K562 (cell line): ENCODE results near the gene ITGA2B. TPM values are rescaled to one million over a fixed set of nuclear protein-coding genes. Genes with fewer than 3 reads are reported as not detected.

ENCODE experiments used
- BHLHE40 ChIP-seq: IDR thresholded peaks from 2 replicates; pipeline ENCODE4 v1.6.1; 2011; ENCODE audit warnings: low read length, improper control_type of control experiment
- C11orf30 ChIP-seq: fragments of 450-650 bp; IDR thresholded peaks from 2 replicates; pipeline ENCODE4 v1.6.1; 2016; ENCODE audit warnings: low read depth, mild to moderate bottlenecking
- CHAMP1 ChIP-seq: fragments of 450-650 bp; IDR thresholded peaks from 2 replicates; pipeline ENCODE4 v1.6.1; 2016; ENCODE audit warnings: mild to moderate bottlenecking
- ETS1 ChIP-seq: conservative IDR thresholded peaks from 2 replicates; pipeline ENCODE4 v1.6.1; 2011; ENCODE audit warnings: low read depth, mild to moderate bottlenecking, low read length; ENCODE audit not compliant: control insufficient read depth
- ETV1 ChIP-seq: fragments of 450-650 bp; conservative IDR thresholded peaks from 2 replicates; pipeline ENCODE4 v1.6.1; 2016; ENCODE audit warnings: missing genetic modification characterization, control low read depth, low read depth, missing compliant biosample characterization
- MAFF ChIP-seq: IDR thresholded peaks from 2 replicates; pipeline ENCODE4 v1.6.1; 2012; ENCODE audit warnings: low read length, improper control_type of control experiment
- NFRKB ChIP-seq: fragments of 450-650 bp; IDR thresholded peaks from 2 replicates; pipeline ENCODE4 v1.6.1; 2016; ENCODE audit warnings: low read depth
- PREB ChIP-seq: sonication (generic); formaldehyde crosslinking; IDR thresholded peaks from 2 replicates; pipeline ENCODE4 v1.8.1; 2023; ENCODE audit warnings: mild to moderate bottlenecking, missing genetic modification reagents
- RBM22 ChIP-seq: fragments of 200-400 bp; formaldehyde crosslinking; IDR thresholded peaks from 2 replicates; pipeline ENCODE4 v1.6.1; 2018; ENCODE audit warnings: low read length, low read depth; ENCODE audit not compliant: poor library complexity, severe bottlenecking
- TEAD2 ChIP-seq: fragments of 450-650 bp; IDR thresholded peaks from 2 replicates; pipeline ENCODE4 v1.6.1; 2016; ENCODE audit warnings: missing genetic modification characterization, control low read depth, missing compliant biosample characterization
- TRIM28 ChIP-seq: fragments of 450-650 bp; IDR thresholded peaks from 2 replicates; pipeline ENCODE4 v1.6.1; 2017
- U2AF2 ChIP-seq: fragments of 200-400 bp; formaldehyde crosslinking; optimal IDR thresholded peaks from 2 replicates; pipeline ENCODE3; 2017; ENCODE audit warnings: low read depth, mild to moderate bottlenecking, low read length
- ZBTB43 ChIP-seq: sonication (generic); formaldehyde crosslinking; IDR thresholded peaks from 2 replicates; pipeline ENCODE4 v1.8.0; 2023; ENCODE audit warnings: mild to moderate bottlenecking, missing genetic modification reagents
- ZNF12 ChIP-seq: sonication (generic); formaldehyde crosslinking; IDR thresholded peaks from 2 replicates; pipeline ENCODE4 v1.4.0; 2020; ENCODE audit warnings: mild to moderate bottlenecking, missing genetic modification reagents
- polyA plus RNA-seq, 8 experiments: library from polyadenylated mRNA; depleted of rRNA in 4 of 8; stranded (reverse) in 5 of 8; unstranded in 3 of 8; fragments of >200 nt; fragmentation: Nextera tagmentation in 2 of 8; fragmentation: Illumina TruSeq in 1 of 8; extraction: Ambion mirVana in 2 of 8; extraction: Trizol in 1 of 8; gene quantifications; 2 replicates each; pipeline versions ENCODE4 v1.2.1 to v1.2.3, GENCODE V29; 2011 to 2014; ENCODE audit warnings: inconsistent platforms in 1 of 8, missing spikeins in 1 of 8
- total RNA-seq, 7 experiments: library from RNA; depleted of rRNA in 6 of 7; stranded (reverse); fragments of >200 nt in 6 of 7; fragmentation: Illumina TruSeq in 2 of 7; extraction: Trizol in 2 of 7; gene quantifications; 2 replicates each; pipeline versions ENCODE4 v1.2.1 to v1.2.3, GENCODE V29; 2011 to 2021; ENCODE audit warnings: low replicate concordance in 1 of 7
- TF ChIP-seq, protein P1 (sequence below): fragments of 250-450 bp; sonication (Bioruptor Pico); IDR thresholded peaks from 2 replicates; pipeline ENCODE4 v1.8.0; 2021; ENCODE audit warnings: mild to moderate bottlenecking, moderate library complexity
- TF ChIP-seq, protein P2 (sequence below), 2 experiments: fragments of 450-650 bp; conservative IDR thresholded peaks; 2 replicates each; pipeline ENCODE4 v1.6.1; 2017; ENCODE audit warnings: mild to moderate bottlenecking in 2 of 2, moderate library complexity in 2 of 2

ITGA2B gene
- total and polyA plus RNA-seq, 9 of the 15 experiments (the other 6 are each of a cell fraction or from before 2014, with no cell fraction given): 1.1 to 26.4 (median 5.6) TPM

DNA sequence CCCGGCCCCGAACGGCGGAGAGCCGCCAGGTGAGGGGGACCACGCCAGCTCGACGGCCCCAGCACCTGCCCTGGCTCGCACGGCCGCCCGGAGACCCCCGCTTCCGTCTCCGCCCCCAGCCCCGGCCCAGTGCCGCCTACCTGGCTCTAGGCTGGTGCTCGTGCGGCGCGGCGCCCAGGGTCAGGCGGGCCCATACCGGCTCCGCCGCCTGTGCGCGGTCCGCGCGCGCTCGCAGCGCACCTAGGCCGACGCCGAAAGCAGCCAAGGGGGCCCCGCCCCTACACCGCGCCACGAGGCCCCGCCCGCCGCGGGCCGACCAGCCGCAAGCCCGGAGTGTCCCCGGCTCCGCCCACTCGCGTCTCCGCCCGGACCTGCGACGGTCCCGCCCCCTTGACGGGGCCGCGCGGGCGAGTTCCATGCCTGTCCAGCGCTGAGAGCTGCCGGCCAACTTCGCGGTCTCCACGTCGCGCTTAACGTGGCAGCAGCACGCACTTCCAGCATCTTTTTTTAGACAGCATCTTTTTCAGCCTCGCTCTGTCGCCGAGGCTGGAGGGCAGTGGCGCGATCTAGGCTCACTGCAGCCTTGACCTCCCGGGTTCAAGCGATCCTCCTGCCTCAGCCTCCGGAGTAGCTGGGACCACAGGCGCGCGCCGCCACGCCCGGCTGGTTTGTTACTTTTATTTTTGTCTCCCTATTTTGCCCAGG lies 64.7 kb downstream of the ITGA2B start, which contains the start of gene SLC25A39 (continued):
- TF ChIP-seq, protein P1, sequence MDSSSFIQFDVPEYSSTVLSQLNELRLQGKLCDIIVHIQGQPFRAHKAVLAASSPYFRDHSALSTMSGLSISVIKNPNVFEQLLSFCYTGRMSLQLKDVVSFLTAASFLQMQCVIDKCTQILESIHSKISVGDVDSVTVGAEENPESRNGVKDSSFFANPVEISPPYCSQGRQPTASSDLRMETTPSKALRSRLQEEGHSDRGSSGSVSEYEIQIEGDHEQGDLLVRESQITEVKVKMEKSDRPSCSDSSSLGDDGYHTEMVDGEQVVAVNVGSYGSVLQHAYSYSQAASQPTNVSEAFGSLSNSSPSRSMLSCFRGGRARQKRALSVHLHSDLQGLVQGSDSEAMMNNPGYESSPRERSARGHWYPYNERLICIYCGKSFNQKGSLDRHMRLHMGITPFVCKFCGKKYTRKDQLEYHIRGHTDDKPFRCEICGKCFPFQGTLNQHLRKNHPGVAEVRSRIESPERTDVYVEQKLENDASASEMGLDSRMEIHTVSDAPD: no peak
- TF ChIP-seq, protein P2, sequence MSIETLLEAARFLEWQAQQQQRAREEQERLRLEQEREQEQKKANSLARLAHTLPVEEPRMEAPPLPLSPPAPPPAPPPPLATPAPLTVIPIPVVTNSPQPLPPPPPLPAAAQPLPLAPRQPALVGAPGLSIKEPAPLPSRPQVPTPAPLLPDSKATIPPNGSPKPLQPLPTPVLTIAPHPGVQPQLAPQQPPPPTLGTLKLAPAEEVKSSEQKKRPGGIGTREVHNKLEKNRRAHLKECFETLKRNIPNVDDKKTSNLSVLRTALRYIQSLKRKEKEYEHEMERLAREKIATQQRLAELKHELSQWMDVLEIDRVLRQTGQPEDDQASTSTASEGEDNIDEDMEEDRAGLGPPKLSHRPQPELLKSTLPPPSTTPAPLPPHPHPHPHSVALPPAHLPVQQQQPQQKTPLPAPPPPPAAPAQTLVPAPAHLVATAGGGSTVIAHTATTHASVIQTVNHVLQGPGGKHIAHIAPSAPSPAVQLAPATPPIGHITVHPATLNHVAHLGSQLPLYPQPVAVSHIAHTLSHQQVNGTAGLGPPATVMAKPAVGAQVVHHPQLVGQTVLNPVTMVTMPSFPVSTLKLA (conservative IDR thresholded peaks at IDR 0.05): peak; percentile 58 to 80
- TF ChIP-seq U2AF2: no peak
- no peak for TF ChIP-seq NFRKB
- no peak for TF ChIP-seq ZNF12 (CRISPR knock-in tag)
- no peak for TF ChIP-seq CHAMP1
- no peak for TF ChIP-seq PREB (CRISPR knock-in tag)
- no peak for TF ChIP-seq RBM22
- no peak for TF ChIP-seq MAFF
- peak; percentile 80 for TF ChIP-seq ETS1
- no peak for TF ChIP-seq C11orf30
- no peak for TF ChIP-seq TRIM28
- TF ChIP-seq TEAD2: no peak
- no peak for TF ChIP-seq ETV1 (tag)
- TF ChIP-seq ZBTB43 (CRISPR knock-in tag): no peak
- peak; percentile 64; the same call in 1 of the 2 replicates for TF ChIP-seq BHLHE40
